IPS-18a (cell line): ENCODE results near the gene PCK2.

Experiments
- H3K27ac ChIP-seq: one replicate; pipeline ENCODE4 v1.5.1; 2013; ENCODE audit warnings: low read length
- H3K27me3 ChIP-seq: one replicate; pipeline ENCODE4 v1.6.1; 2013; ENCODE audit warnings: mild to moderate bottlenecking, low read length; ENCODE audit not compliant: control insufficient read depth, insufficient read depth
- H3K36me3 ChIP-seq: one replicate; pipeline ENCODE4 v1.6.1; 2013; ENCODE audit warnings: low read depth, low read length; ENCODE audit not compliant: control insufficient read depth
- H3K4me1 ChIP-seq: one replicate; pipeline ENCODE4 v1.6.1; 2013; ENCODE audit warnings: low read depth, low read length; ENCODE audit not compliant: control insufficient read depth
- H3K4me3 ChIP-seq: one replicate; pipeline ENCODE4 v1.5.1; 2013; ENCODE audit warnings: low read length
- H3K9ac ChIP-seq: one replicate; pipeline ENCODE4 v1.6.1; 2013; ENCODE audit warnings: mild to moderate bottlenecking, low read length, moderate library complexity
- H3K9me3 ChIP-seq: one replicate; pipeline ENCODE4 v1.6.1; 2013; ENCODE audit warnings: low read depth, low read length; ENCODE audit not compliant: control insufficient read depth

Gene PCK2

DNA sequence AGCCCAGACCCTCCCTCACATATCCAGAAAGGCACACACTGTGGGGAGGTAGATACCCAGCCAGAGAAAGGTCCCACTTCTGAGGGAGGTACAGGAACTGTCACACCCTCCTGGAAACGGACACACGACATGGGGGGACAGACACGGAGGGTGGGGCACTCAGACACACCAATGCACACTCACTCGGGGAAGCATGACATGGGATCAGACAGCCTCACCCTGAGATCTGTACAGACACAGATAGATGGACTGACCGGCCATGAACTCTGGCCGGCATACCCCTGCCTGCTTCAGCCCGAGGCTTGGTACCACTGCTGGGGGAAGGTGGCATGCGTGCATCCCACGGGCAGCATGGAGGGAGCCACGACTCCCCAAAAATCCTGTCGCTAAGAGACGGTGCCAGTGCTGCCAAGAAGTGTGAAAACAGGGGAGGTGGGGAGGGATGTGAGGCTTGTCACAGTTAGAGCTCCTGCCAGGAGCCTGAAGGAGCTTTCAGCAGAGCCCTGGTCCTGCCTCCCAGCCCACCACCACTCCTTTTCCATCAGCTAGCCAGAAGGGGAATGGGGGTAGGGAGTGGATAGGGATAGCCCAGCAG lies 22.2 kb upstream of the PCK2 start:
- Histone ChIP-seq H3K27ac (no peak overlapping the region), H3K9me3 (no peaks in the 10 kb centered on the region), H3K4me1 (no peaks in the 10 kb centered on the region), H3K4me3 (no peak overlapping the region), H3K36me3 (no peaks in the 10 kb centered on the region), H3K27me3 (no peaks in the 10 kb centered on the region), H3K9ac (no peak overlapping the region)

DNA sequence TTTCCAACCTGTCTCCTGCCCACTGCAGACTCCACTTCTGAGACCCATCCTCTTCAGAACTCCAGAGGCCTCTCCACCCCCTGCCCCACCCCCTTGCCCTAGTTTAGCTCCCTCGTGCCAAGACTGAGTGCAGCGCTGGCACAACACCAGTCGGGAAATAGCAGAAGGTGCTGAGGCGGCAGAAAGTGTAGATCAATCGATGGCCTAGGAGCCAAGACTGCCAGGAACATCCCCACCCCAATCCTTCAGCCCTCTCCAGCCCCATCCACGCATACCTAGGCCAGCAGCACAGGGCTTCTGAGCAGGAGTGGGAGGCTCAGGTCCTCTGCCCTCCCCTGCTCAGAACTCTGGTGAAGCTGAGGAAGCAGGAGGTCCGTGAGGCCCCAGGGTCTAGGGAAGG lies 21.7 kb upstream of the PCK2 start:
- no peak overlapping the region for H3K27ac ChIP-seq

DNA sequence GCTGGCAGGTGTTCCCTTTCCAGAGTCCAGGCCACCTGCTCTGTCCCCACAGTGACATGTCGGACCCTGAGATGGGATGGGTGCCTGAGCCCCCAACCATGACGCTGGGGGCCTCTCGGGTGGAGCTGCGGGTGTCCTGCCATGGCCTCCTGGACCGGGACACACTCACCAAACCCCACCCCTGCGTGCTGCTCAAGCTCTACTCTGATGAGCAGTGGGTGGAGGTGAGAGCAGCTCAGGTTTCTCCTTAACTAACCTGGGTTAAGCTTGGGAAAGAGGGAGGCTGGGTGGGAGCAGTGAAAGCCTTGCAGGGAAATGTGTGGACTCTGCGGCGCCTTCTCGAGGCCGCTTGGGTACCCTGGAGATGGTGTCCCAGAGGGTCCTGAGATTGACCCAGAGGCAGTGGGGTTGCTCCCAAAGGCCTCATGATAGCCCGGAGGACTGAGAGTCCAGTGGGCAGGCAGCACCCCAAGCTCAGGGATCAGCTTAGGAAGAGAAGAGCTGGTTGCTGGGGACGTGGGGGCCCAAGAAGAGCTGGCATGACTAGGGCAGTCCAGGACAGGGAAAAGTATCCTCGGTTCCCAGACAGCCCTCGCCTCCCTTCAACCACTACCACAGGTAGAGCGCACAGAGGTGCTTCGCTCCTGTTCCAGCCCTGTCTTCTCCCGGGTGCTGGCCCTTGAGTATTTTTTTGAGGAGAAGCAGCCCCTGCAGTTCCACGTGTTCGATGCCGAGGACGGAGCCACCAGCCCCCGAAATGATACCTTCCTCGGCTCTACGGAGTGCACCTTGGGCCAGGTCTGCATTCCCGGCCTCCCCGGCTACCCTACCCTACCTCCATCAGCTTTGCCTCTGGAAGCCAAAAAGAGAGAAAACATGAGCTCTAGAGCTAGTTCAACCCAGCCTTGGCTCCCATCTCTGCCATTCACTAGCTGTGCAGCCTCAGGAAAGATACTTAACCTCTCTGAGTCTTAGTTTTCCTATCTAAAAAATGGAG lies 20.9 kb upstream of the PCK2 start:
- Histone ChIP-seq H3K4me3 (no peak overlapping the region), H3K9me3 (no peaks in the 10 kb centered on the region), H3K36me3 (no peaks in the 10 kb centered on the region)

More for the DNA sequence above, 21.7 kb upstream of the PCK2 start:
- Histone ChIP-seq H3K36me3 (no peaks in the 10 kb centered on the region), H3K27me3 (no peaks in the 10 kb centered on the region), H3K4me3 (no peak overlapping the region), H3K9me3 (no peaks in the 10 kb centered on the region), H3K9ac (no peak overlapping the region), H3K4me1 (no peaks in the 10 kb centered on the region)

DNA sequence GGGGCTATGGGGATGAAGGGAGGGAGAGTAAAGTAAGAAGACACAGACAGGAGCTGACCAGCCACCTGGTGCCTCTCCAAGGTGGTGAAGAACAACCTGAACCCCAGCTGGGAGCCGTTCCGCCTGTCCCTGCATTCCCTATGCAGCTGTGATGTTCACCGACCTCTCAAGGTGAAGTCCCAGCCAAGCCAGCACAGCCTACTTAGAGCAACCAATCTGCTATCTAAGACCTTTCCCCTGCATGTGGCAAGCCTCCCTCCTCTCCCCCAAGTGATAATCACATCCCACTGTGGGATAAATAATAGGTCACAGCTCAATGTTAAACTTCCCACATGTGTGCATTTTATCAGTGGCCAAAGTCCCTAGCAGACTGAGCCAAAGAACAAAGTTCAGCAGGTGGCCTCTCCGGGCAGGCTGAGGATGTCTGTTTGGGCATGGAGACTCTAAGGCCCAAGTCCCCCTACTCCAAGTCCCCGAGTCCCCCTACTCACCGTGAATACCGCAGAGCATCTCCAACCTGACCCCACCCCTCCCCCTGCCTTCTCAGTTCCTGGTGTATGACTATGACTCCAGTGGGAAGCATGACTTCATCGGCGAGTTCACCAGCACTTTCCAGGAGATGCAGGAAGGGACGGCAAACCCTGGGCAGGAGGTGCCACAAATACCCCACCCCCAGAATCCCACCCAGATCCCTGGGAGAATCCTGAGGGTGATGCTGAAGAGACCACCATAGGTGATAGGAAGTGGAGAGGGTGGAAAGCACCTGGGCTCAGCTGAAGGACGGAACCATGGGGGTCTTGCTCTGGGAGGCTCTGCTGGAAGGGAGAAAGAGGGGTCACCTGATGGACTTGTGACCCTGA lies 19.3 kb upstream of the PCK2 start:
- Histone ChIP-seq H3K9me3 (no peaks in the 10 kb centered on the region), H3K27ac (no peak overlapping the region), H3K9ac (no peak overlapping the region), H3K4me3 (no peak overlapping the region), H3K36me3 (no peaks in the 10 kb centered on the region), H3K4me1 (peaks cover 5% of the 10 kb centered on the region), H3K27me3 (no peaks in the 10 kb centered on the region)

More for the DNA sequence above, 20.9 kb upstream of the PCK2 start:
- Histone ChIP-seq H3K4me1 (no peaks in the 10 kb centered on the region), H3K9ac (no peak overlapping the region), H3K27ac (no peak overlapping the region), H3K27me3 (no peaks in the 10 kb centered on the region)

DNA sequence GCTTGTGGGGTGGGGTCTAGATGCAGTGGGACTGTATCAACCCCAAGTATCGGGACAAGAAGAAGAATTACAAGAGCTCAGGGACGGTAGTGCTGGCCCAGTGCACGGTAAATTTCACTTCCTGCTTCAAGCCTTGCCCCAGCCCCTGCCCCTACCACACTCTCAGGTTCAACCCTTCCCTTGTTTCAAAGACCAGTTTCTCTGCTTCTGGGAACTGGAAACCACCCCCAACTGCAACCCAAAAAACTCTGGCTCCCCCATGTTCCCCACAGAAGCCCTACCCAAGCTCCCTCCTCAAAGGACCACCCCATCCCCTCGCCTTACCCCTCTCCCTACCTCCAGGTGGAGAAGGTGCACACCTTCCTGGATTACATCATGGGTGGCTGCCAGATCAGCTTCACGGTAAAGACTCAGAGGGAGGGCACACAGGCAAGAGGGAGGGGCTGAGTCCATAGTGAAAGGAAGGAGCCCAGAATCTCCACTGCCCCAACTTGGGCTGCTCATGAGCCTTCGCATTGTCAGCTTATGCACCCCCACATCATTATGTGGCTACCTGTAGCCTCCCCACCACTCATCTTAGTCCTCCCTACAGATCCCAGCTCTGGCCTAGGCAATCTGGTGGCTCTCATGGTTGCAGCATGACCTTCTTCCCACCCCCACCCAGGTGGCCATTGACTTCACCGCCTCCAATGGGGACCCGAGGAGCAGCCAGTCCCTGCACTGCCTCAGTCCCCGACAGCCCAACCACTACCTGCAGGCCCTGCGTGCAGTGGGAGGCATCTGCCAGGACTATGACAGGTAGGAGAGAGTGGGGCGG lies 18.4 kb upstream of the PCK2 start:
- Histone ChIP-seq H3K9ac (no peak overlapping the region), H3K36me3 (no peaks in the 10 kb centered on the region), H3K4me1 (peaks cover 14% of the 10 kb centered on the region), H3K27me3 (no peaks in the 10 kb centered on the region), H3K27ac (no peak overlapping the region), H3K9me3 (no peaks in the 10 kb centered on the region), H3K4me3 (no peak overlapping the region)

DNA sequence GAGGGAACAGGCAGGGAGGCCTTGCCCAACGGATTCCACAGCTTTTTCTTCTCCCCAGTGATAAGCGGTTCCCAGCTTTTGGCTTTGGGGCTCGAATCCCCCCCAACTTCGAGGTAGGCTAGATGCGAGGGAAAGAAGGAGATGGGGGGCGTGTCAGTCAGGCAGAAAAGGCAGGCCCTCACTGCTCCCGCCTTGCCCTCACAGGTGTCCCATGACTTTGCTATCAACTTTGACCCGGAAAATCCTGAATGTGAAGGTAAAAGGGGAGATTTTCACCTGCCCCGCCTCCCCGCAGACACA lies 17.9 kb upstream of the PCK2 start:
- no peak overlapping the region for H3K9ac ChIP-seq
- H3K9me3 ChIP-seq: no peaks in the 10 kb centered on the region
- no peaks in the 10 kb centered on the region for H3K36me3 ChIP-seq
- no peak overlapping the region for H3K27ac ChIP-seq
- no peaks in the 10 kb centered on the region for H3K27me3 ChIP-seq
- H3K4me1 ChIP-seq: peaks cover 16% of the 10 kb centered on the region
- H3K4me3 ChIP-seq: no peak overlapping the region

DNA sequence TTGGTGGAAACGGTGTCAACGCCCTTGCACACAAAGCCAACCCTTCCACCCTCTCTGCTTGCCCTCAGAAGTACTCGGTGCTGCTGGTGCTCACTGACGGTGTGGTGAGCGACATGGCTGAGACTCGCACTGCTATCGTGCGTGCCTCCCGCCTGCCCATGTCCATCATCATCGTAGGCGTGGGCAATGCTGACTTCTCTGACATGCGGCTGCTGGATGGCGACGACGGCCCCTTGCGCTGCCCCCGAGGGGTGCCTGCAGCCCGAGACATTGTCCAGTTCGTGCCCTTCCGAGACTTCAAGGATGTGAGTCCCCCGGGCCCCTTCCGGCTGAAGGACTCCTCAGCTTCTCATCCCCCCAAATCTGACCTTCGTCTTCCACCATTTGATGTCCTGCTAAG lies 17.0 kb upstream of the PCK2 start:
- no peak overlapping the region for H3K4me3 ChIP-seq
- no peak overlapping the region for H3K27ac ChIP-seq
- peaks cover 16% of the 10 kb centered on the region for H3K4me1 ChIP-seq
- H3K9me3 ChIP-seq: no peaks in the 10 kb centered on the region
- no peak overlapping the region for H3K9ac ChIP-seq
- H3K36me3 ChIP-seq: no peaks in the 10 kb centered on the region
- H3K27me3 ChIP-seq: peaks cover 5% of the 10 kb centered on the region

DNA sequence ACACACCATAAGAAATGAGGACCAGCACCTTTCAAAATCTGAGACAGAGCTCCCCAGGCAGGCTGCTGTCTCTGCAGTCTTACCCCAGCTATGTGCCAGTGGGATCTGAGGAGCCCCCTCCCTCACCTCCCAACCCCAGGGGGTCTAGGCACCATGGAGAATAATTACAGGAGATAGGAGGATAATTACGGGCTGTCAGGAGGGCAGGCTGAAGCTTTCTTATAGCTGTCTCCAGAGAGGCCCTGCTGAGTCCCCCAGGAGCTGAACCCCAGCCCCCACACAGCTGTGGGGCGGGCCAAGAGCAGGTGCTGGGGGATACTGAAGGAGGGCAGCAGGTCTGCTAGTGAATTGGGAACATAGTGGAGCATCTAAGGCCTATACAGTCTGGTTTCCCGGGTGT lies 16.0 kb upstream of the PCK2 start:
- Histone ChIP-seq H3K36me3 (no peaks in the 10 kb centered on the region), H3K9ac (no peak overlapping the region), H3K4me1 (peaks cover 16% of the 10 kb centered on the region), H3K27me3 (peaks cover 15% of the 10 kb centered on the region), H3K9me3 (no peaks in the 10 kb centered on the region), H3K27ac (no peak overlapping the region), H3K4me3 (no peak overlapping the region)

DNA sequence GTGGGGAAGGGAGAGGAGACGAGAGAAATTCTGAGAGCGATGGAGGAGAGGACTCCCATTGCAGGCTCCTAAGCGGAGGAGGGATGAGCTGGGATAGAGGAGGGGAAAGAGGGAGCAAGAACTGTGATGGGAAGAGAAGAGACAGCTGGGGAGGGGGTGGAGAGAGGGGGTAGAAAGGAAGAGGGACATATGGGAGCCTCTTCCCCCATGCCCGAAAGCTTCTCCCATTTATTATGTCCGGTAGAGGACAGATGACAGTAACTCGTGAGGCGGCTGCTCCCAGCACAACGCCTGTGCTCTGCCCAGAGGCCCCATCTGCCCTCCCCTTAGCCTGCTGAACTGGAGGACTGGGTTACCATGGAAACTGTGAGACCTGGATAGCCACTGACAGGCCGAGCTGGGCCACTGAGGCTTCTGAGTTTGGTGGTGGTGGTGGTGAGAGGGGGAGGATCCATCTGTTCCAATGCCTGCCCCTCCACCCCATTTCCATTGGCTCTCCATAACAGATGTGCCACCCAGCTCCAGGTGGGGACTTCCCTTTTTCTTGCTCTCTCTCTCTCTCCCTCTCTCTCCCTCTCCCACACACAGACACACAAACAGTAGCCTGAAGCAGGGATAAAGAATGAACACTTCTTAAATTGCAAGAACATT lies 14.5 kb upstream of the PCK2 start:
- Histone ChIP-seq H3K27me3 (peaks cover 22% of the 10 kb centered on the region), H3K4me1 (peaks cover 16% of the 10 kb centered on the region), H3K27ac (no peak overlapping the region), H3K36me3 (no peaks in the 10 kb centered on the region), H3K9ac (no peak overlapping the region), H3K9me3 (no peaks in the 10 kb centered on the region), H3K4me3 (peak overlapping the region; percentile 70)

DNA sequence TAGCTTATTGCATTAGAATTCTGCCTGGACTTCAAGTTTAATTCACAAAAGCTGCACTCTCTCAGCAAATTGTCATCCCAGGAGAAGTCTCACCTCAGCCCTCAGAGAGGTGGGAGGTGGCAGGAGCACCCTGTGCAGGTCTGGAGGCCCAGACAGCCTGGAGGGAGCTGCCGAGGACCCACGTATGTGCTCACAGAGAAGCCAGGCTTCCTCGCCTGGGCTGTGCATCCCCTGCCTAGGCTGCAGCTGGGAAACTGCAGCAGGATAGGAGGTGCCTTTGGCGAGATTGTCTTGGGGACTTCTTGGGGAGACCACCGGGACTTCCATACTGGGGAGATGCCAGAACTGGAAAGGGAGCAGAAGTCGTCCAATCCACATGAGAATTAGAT lies 14.0 kb upstream of the PCK2 start:
- Histone ChIP-seq H3K4me1 (peaks cover 16% of the 10 kb centered on the region), H3K4me3 (peak overlapping the region; percentile 70), H3K36me3 (no peaks in the 10 kb centered on the region), H3K27me3 (peaks cover 22% of the 10 kb centered on the region), H3K9me3 (no peaks in the 10 kb centered on the region), H3K9ac (no peak overlapping the region), H3K27ac (no peak overlapping the region)
